SH-SY5Y (cell line): ENCODE measurements around the gene TRMT1.
A peak's percentile ranks its signal among the peaks of the same experiment; 100 is the strongest.

ENCODE experiments used
- GATA2 ChIP-seq: IDR thresholded peaks from 2 replicates; pipeline ENCODE4 v1.6.1; 2011; ENCODE audit warnings: mild to moderate bottlenecking, low read depth, low read length
- GATA3 ChIP-seq: IDR thresholded peaks from 2 replicates; pipeline ENCODE4 v1.6.1; 2011; ENCODE audit warnings: low read depth, mild to moderate bottlenecking, low read length, moderate library complexity

TRMT1 gene

DNA sequence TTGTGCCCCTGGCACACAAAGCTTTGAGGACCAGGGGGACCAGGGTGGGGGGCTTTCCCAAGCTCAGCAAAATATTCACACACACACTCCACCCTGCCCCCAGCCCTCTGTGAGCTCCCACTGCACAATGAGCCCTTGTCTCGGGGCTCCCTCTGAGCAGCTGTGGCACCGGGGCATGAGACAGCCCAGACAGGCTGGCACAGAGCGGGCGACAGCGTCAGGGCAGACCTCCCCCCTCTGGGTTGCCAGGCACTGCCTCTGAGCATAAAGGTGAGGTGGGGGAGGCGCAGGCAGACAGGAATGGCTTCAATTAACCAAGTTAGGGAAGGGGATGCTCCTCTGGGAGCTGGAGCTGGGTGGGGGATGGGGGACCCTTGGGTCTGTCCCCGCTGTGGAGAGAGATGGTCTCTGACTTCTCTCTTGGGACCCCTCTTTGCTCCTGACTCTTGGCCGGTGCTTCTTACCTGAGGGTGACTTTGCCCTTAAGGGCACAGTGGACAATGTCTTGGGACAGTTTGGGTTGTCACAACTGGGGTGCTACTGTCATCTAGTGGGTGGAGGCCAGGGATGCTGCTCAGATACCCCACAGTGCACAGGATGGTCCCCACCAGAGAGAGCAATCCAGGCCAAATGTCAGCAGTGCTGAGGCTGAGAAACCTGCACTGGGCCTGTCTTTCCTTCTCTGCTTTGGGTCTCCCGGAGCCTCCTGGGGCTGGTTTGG is 44.2 kb downstream of the TRMT1 start:
- TF ChIP-seq GATA2 = no peak
- TF ChIP-seq GATA3 = no peak

- TF ChIP-seq GATA3 (no peak), GATA2 (no peak)
Observed at GRCh38 chr19:13071444-13072187, 44.9 kb downstream of the TRMT1 start.

GRCh38 chr19:13070425-13071140 is 46.0 kb downstream of the TRMT1 start:
- no peak for TF ChIP-seq GATA2
- TF ChIP-seq GATA3 = no peak

DNA sequence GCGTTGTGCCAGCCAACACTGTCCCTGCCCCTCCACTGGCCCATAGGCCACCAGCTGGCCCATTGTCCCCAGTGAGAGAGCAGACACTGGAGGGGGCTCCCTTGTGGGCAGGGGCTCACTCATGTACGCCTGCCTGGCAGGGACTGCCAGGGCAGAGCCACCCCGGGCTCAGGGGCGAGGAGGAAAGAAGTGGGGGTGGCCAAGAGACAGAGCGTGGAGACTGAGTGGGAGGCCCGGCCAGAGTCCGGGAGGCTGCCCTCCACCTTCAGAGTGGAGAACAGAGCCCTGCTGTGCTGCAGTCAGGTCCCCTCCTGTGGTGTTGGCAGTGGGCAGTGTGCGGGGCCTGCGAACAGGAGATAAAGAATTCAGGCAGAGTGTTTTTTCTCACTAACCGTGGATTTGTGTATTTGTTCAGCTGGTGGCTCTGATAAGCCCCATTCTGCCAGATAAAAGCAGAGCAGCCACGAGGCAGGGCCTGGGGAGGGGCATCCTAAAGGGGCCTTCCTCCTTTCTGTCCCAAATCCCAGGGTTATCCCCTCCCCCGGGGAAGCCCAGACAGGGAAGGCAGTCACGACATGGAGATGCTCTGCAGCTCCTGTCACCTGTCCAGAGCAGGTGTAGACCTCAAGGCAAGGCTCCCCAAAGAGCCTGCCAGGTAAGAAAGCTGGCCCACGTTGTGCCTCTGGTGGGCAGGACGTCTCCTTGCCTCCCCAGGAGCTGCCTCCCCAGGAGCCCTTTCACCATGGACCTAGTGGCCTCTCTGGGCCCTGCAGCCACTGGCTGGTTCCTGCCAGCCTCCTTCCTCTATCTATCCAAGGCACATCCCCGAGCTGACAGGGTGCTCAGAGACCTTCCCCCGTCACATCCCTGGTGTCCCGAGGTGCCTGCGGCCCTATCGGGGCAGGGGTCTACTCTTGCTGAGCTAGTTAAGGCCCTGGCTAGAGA is 46.9 kb downstream of the TRMT1 start:
- TF ChIP-seq GATA3 = no peak
- TF ChIP-seq GATA2 = peak; percentile 70

DNA sequence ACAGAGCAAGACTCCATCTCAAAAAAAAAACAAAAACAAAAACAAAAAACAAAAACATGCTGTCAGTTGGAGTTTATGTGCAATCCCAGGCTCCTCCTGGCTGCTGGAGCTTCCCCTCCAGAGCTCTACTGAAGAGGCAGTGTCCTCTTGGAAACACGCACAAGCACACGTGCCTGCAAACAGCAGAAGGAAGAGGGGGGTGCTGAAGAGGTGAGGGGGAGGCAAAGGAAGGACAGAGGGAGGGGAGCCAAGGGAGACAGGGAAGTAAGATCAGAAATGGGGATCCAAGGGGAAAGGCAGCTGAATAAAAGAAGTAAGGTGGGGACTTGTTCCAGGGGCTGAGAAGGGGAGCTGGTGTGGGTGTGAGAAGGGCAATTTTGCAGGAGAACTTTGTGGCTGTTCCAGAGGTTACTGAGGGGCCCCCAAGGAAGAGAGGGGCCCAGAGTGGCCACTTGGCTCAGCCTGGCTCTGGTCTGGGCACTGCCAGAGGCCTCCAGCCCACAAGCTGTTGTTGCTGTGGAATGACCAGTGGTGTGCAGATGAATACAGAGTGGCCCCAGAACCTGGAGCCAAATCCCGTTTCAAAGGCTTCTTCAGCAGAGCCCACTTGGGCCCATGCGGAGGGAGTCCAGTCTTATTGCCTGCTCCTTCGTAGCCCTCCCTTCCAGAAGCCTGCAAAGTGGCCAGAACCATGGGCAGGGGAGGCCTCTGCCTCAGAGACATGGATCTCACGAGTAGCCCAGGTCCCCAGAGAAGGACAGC is 48.3 kb downstream of the TRMT1 start:
- TF ChIP-seq GATA2 (no peak), GATA3 (no peak)

- TF ChIP-seq GATA2 = no peak
- no peak for TF ChIP-seq GATA3
Observed at GRCh38 chr19:13066933-13067807, 49.4 kb downstream of the TRMT1 start.

- TF ChIP-seq GATA2 = no peak
- no peak for TF ChIP-seq GATA3
Observed at GRCh38 chr19:13066226-13066625, 50.3 kb downstream of the TRMT1 start.

GRCh38 chr19:13064092-13064489 is 52.4 kb downstream of the TRMT1 start:
- TF ChIP-seq GATA3 = no peak
- TF ChIP-seq GATA2 = no peak

DNA sequence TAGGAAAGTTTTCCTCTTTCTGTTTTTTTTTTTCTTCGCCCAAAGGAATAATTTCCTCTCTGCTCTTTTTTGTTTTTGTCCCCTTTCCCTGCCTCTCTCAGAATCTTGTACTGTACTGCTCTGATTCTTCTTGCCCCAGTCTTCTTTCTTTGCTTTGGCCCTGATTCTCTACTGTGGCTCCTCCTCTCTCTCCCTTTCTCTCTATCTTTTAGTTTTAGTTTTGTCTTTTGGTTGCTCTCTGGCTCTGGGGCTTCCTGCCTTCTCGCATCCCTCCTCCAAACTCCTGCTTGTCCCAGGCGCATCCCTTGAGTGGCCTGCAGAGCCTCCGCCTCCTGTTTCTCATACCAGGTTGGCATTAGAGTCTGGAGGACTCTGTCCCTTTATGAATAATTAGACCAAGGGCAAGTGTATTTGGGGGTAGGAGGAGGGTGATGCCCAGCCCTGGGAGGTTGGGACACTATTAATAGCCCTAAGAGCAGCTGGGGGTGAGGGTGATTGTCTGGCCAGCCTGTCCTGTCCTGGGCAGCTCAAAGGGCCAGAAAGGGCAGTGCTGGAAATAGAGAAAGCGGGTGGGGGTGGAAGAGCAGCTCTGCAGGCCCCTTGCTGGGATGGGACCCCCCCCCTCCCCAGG is 53.0 kb downstream of the TRMT1 start:
- TF ChIP-seq GATA3 (no peak), GATA2 (no peak)

GRCh38 chr19:13062317-13062716 is 54.2 kb downstream of the TRMT1 start:
- TF ChIP-seq GATA3 (no peak), GATA2 (no peak)
